Mesenchymal stem cell (in vitro differentiated cells and primary cell): ENCODE measurements around the gene DCAF12.
A peak's percentile ranks its signal among the peaks of the same experiment; 100 is the strongest.

Experiments
- DNase-seq: peaks from one replicate; pipeline ENCODE4 v3.0.0-alpha.2; 2013
- H2AFZ ChIP-seq: one replicate; pipeline ENCODE4 v1.6.1; 2013; ENCODE audit warnings: low read depth, mild to moderate bottlenecking, control low read depth, inconsistent platforms, low read length, moderate library complexity
- H2AK5ac ChIP-seq: 2 replicates; pipeline ENCODE4 v1.6.1; 2013; ENCODE audit warnings: low read length, moderate library complexity, mild to moderate bottlenecking, inconsistent platforms; ENCODE audit not compliant: severe bottlenecking
- H2BK120ac ChIP-seq: one replicate; pipeline ENCODE4 v1.6.1; 2013; ENCODE audit warnings: low read depth, mild to moderate bottlenecking, inconsistent platforms, low read length, moderate library complexity
- H2BK12ac ChIP-seq, 2 experiments: one replicate each; pipeline ENCODE4 v1.6.1; 2013; ENCODE audit warnings: inconsistent platforms in 2 of 2, low read length in 2 of 2, mild to moderate bottlenecking in 2 of 2, moderate library complexity in 2 of 2, control low read depth in 1 of 2
- H2BK15ac ChIP-seq: one replicate; pipeline ENCODE4 v1.6.1; 2013; ENCODE audit warnings: mild to moderate bottlenecking, low read depth, inconsistent platforms; ENCODE audit not compliant: poor library complexity, severe bottlenecking
- H2BK5ac ChIP-seq: 2 replicates; pipeline ENCODE4 v1.6.1; 2013; ENCODE audit warnings: low read depth, mild to moderate bottlenecking, low read length, control low read depth, inconsistent platforms; ENCODE audit not compliant: poor library complexity, severe bottlenecking
- H3K14ac ChIP-seq, 2 experiments: one replicate each; pipeline ENCODE4 v1.6.1; 2013; ENCODE audit warnings: inconsistent platforms in 2 of 2, low read length in 2 of 2, control low read depth in 1 of 2, mild to moderate bottlenecking in 1 of 2, moderate library complexity in 1 of 2
- H3K18ac ChIP-seq, 2 experiments: one replicate each; pipeline ENCODE4 v1.6.1; 2013; ENCODE audit warnings: inconsistent platforms in 2 of 2, low read length in 2 of 2, control low read depth in 1 of 2, low read depth in 1 of 2, mild to moderate bottlenecking in 1 of 2
- H3K23ac ChIP-seq, 2 experiments: one replicate each; pipeline ENCODE4 v1.6.1; 2013; ENCODE audit warnings: inconsistent platforms in 2 of 2, low read length in 2 of 2, mild to moderate bottlenecking in 2 of 2, moderate library complexity in 2 of 2, control low read depth in 1 of 2
- H3K27ac ChIP-seq: 2 replicates; pipeline ENCODE4 v1.5.1; 2013; ENCODE audit warnings: mild to moderate bottlenecking, moderate library complexity, low read length, control low read depth, inconsistent platforms; ENCODE audit not compliant: poor library complexity, severe bottlenecking
- H3K27me3 ChIP-seq, 2 experiments: 2 replicates each; pipeline versions ENCODE4 v1.6.1 to v1.7.0; 2013; ENCODE audit warnings: low read length in 2 of 2, mild to moderate bottlenecking in 2 of 2, moderate library complexity in 2 of 2, control low read depth in 1 of 2, inconsistent platforms in 1 of 2; ENCODE audit not compliant: control insufficient read depth in 1 of 2, insufficient read depth in 1 of 2
- H3K36me3 ChIP-seq, 2 experiments: 2 replicates each; pipeline versions ENCODE4 v1.6.1 to v1.7.0; 2013; ENCODE audit warnings: low read length in 2 of 2, control low read depth in 1 of 2, inconsistent platforms in 1 of 2, low read depth in 1 of 2, mild to moderate bottlenecking in 1 of 2; ENCODE audit not compliant: insufficient read depth in 2 of 2, control insufficient read depth in 1 of 2
- H3K4ac ChIP-seq, 2 experiments: one replicate each; pipeline ENCODE4 v1.6.1; 2013; ENCODE audit warnings: inconsistent platforms in 2 of 2, low read length in 2 of 2, mild to moderate bottlenecking in 2 of 2, moderate library complexity in 2 of 2, control low read depth in 1 of 2, low read depth in 1 of 2
- H3K4me1 ChIP-seq: 2 replicates; pipeline ENCODE4 v1.6.1; 2013; ENCODE audit warnings: low read depth, low read length, control low read depth; ENCODE audit not compliant: control insufficient read depth, insufficient read depth
- H3K4me2 ChIP-seq: 2 replicates; pipeline ENCODE4 v1.6.1; 2013; ENCODE audit warnings: low read length, mild to moderate bottlenecking, inconsistent platforms; ENCODE audit not compliant: poor library complexity, severe bottlenecking
- H3K4me3 ChIP-seq, 2 experiments: 2 replicates each; pipeline versions ENCODE4 v1.5.1 to v1.7.0; 2013; ENCODE audit warnings: low read length in 2 of 2, mild to moderate bottlenecking in 2 of 2, control low read depth in 1 of 2, low read depth in 1 of 2; ENCODE audit not compliant: insufficient read depth in 1 of 2
- H3K79me1 ChIP-seq: replicated peaks from 2 replicates; pipeline ENCODE4 v1.6.1; 2013; ENCODE audit warnings: mild to moderate bottlenecking, control low read depth, low read length, inconsistent platforms; ENCODE audit not compliant: poor library complexity, severe bottlenecking
- H3K9ac ChIP-seq: 2 replicates; pipeline ENCODE4 v1.7.0; 2013; ENCODE audit warnings: mild to moderate bottlenecking, low read length, moderate library complexity
- H3K9me3 ChIP-seq: 2 replicates; pipeline ENCODE4 v1.7.0; 2013; ENCODE audit warnings: mild to moderate bottlenecking, low read length; ENCODE audit not compliant: control insufficient read depth
- H4K8ac ChIP-seq: one replicate; pipeline ENCODE4 v1.6.1; 2013; ENCODE audit warnings: inconsistent platforms, mild to moderate bottlenecking, low read length, moderate library complexity
- H4K91ac ChIP-seq: one replicate; pipeline ENCODE4 v1.6.1; 2013; ENCODE audit warnings: mild to moderate bottlenecking, low read length, inconsistent platforms
- WGBS: methylation state at CpG from one replicate; pipeline ENCODE4 v1.1.7; 2013; ENCODE audit warnings: mixed read lengths; 5-methylcytosine and 5-hydroxymethylcytosine counted together

Gene DCAF12

DNA sequence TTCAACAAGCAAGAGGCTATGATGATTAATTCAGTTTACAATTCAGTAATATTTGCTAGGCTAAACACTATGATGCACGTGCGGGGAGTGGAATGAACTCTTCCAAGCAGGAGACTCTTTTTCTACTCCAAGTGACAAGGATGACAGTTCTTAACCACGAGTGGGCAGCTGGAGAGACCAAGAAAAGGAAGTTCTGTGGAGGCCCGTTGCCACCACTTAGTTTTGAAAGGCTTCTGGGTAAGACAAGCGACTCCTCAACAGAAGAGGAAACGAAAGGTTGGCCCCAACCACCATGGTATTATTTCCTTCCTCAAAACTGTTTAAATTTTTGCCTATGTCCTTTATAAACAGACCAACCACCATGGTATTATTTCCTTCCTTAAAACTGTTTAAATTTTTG lies 2.8 kb downstream of the DCAF12 start:
- 79% methylated on average over 6 of the region's 6 CpGs for WGBS
- Histone ChIP-seq H4K8ac (no peak overlapping the region), H3K9me3 (no peaks in the 10 kb centered on the region), H3K14ac (no peak overlapping the region), H3K27ac (no peak overlapping the region), H3K27me3 (no peaks in the 10 kb centered on the region), H3K4me3 (peak overlapping the region in 1 of 2 experiments; percentile 99), H3K4ac (no peak overlapping the region), H2BK5ac (no peak overlapping the region), H2BK12ac (no peak overlapping the region), H2AK5ac (no peak overlapping the region), H3K9ac (peak overlapping the region; percentile 96), H3K4me2 (no peak overlapping the region), H2BK120ac (no peak overlapping the region), H3K36me3 (peaks cover 15 to 44% of the 10 kb centered on the region in 2 experiments), H3K4me1 (peaks cover 8% of the 10 kb centered on the region), H4K91ac (no peak overlapping the region), H2AFZ (no peak overlapping the region), H3K23ac (no peak overlapping the region), H2BK15ac (no peak overlapping the region), H3K79me1 (peaks cover 3% of the 10 kb centered on the region), H3K18ac (no peak overlapping the region)
- peak; percentile 16 for DNase-seq

DNA sequence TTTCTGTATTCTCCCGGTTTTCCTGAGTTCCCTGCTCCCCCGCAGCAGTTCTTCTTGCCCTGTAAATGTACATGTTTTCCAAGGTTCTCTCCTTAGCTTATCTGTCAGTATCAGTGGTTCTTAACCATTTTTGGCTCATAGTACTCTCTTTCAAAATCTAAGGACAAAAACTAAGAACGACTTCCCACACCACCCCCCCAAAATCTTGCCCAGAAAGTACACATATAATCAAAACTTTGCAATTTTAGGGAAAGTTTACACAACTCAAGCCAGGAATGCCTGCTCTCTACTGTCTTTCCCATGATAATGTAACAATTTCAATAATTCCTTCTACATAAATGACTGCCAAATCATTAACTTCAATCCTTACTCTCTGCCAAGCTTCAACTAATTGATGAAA lies 4.5 kb downstream of the DCAF12 start:
- Histone ChIP-seq H3K18ac (no peak overlapping the region), H2BK5ac (no peak overlapping the region), H4K8ac (no peak overlapping the region), H3K9ac (no peak overlapping the region), H3K79me1 (peaks cover 7% of the 10 kb centered on the region), H4K91ac (no peak overlapping the region), H2BK120ac (no peak overlapping the region), H3K9me3 (no peaks in the 10 kb centered on the region), H3K27me3 (no peaks in the 10 kb centered on the region), H3K23ac (no peak overlapping the region), H3K4me3 (no peak overlapping the region), H3K4ac (no peak overlapping the region), H3K4me1 (peaks cover 7% of the 10 kb centered on the region), H3K36me3 (peaks cover 26 to 58% of the 10 kb centered on the region in 2 experiments), H2BK15ac (no peak overlapping the region), H3K4me2 (no peak overlapping the region), H2AK5ac (no peak overlapping the region), H2BK12ac (no peak overlapping the region), H3K27ac (no peak overlapping the region), H2AFZ (no peak overlapping the region), H3K14ac (no peak overlapping the region)
- DNase-seq = no peak
- WGBS = 96% methylated on average over 3 of the region's 3 CpGs

DNA sequence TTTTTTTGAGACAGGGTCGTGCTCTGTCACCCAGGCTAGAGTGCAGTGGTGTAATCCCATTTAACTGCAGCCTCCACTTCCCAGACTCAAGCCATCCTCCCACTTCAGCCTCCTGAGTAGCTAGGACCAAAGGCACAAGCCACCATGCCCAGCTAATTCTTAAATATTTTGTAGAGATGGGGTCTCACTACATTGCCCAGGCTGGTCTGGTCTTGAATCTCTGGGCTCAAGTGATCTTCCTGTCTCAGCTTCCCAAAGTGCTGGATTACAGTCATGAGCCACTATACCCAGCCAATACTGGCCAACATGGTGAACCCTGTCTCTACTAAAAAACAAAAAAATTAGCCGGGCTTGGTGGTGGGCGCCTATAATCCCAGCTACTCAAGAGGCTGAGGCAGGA lies 6.8 kb downstream of the DCAF12 start:
- Histone ChIP-seq H3K9ac (no peak overlapping the region), H3K4me2 (no peak overlapping the region), H4K91ac (no peak overlapping the region), H3K4me1 (peaks cover 1% of the 10 kb centered on the region), H2AFZ (no peak overlapping the region), H2AK5ac (no peak overlapping the region), H2BK15ac (no peak overlapping the region), H4K8ac (no peak overlapping the region), H3K36me3 (peaks cover 36 to 73% of the 10 kb centered on the region in 2 experiments), H2BK120ac (no peak overlapping the region), H3K4me3 (no peak overlapping the region), H3K79me1 (peaks cover 9% of the 10 kb centered on the region), H3K23ac (no peak overlapping the region), H2BK5ac (no peak overlapping the region), H3K14ac (no peak overlapping the region), H3K9me3 (no peaks in the 10 kb centered on the region), H3K4ac (no peak overlapping the region), H3K27me3 (no peaks in the 10 kb centered on the region), H3K18ac (no peak overlapping the region), H2BK12ac (no peak overlapping the region), H3K27ac (no peak overlapping the region)
- no peak for DNase-seq
- 97% methylated on average over 2 of the region's 3 CpGs for whole genome bisulfite sequencing

DNA sequence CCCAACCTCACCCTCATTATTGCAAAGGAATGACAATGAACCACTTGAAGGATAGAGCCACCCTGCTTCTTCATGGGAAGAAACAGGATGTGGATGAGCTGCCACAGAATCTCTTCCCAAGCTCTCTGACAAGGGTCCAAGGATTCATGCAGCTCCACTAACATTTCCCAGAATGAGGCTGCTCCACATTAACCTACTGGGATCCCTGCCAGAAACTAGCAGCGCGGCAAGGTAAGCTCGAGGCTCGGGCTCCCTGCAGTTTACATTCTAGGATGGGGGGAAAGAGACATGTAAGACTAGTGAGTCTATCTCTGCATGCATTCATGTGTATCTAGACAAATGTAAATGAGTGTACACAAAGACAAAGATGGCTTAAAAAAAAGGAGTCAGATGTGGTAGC lies 12.1 kb downstream of the DCAF12 start:
- H4K8ac ChIP-seq = no peak overlapping the region
- no peak overlapping the region for H3K9ac ChIP-seq
- H4K91ac ChIP-seq = no peak overlapping the region
- H3K23ac ChIP-seq = no peak overlapping the region
- H3K4me3 ChIP-seq = no peak overlapping the region
- H3K4me1 ChIP-seq = no peaks in the 10 kb centered on the region
- DNase-seq = no peak
- no peak overlapping the region for H3K14ac ChIP-seq
- H3K36me3 ChIP-seq = peaks cover 36 to 58% of the 10 kb centered on the region in 2 experiments
- no peak overlapping the region for H3K18ac ChIP-seq
- no peak overlapping the region for H2BK15ac ChIP-seq
- no peaks in the 10 kb centered on the region for H3K27me3 ChIP-seq
- no peak overlapping the region for H3K27ac ChIP-seq
- no peaks in the 10 kb centered on the region for H3K9me3 ChIP-seq
- H2BK5ac ChIP-seq = no peak overlapping the region
- no peak overlapping the region for H2BK12ac ChIP-seq
- no peak overlapping the region for H3K4ac ChIP-seq
- peaks cover 19% of the 10 kb centered on the region for H3K79me1 ChIP-seq
- H2AFZ ChIP-seq = no peak overlapping the region
- H2AK5ac ChIP-seq = no peak overlapping the region
- H2BK120ac ChIP-seq = no peak overlapping the region
- WGBS = 98% methylated on average over 4 of the region's 4 CpGs
- no peak overlapping the region for H3K4me2 ChIP-seq
